ENCODE results near the gene SFMBT2.

GRCh38 chr10:7293378-7293920 is 117.4 kb downstream of the SFMBT2 start:
- TF ChIP-seq, protein P1, sequence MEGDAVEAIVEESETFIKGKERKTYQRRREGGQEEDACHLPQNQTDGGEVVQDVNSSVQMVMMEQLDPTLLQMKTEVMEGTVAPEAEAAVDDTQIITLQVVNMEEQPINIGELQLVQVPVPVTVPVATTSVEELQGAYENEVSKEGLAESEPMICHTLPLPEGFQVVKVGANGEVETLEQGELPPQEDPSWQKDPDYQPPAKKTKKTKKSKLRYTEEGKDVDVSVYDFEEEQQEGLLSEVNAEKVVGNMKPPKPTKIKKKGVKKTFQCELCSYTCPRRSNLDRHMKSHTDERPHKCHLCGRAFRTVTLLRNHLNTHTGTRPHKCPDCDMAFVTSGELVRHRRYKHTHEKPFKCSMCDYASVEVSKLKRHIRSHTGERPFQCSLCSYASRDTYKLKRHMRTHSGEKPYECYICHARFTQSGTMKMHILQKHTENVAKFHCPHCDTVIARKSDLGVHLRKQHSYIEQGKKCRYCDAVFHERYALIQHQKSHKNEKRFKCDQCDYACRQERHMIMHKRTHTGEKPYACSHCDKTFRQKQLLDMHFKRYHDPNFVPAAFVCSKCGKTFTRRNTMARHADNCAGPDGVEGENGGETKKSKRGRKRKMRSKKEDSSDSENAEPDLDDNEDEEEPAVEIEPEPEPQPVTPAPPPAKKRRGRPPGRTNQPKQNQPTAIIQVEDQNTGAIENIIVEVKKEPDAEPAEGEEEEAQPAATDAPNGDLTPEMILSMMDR (IDR thresholded peaks at IDR 0.05): no peak
- no peak for TF ChIP-seq POLR2AphosphoS5 (IDR thresholded peaks at IDR 0.05; ENCODE audit: low read depth, low read length)

Measured in Panc1 (cell line).